Measurements from ENCODE around the gene CCNL2. TPM values are rescaled to one million over a fixed set of nuclear protein-coding genes. Genes with fewer than 3 reads are reported as not detected.
"Not testable (repeated sequence)": the region's sequence is repeated elsewhere in the genome, so short reads cannot be mapped to it uniquely, and the experiment has no call there.

CCNL2 gene
- total RNA-seq, 1 donor from 2014 or later, result 45.7 TPM

DNA sequence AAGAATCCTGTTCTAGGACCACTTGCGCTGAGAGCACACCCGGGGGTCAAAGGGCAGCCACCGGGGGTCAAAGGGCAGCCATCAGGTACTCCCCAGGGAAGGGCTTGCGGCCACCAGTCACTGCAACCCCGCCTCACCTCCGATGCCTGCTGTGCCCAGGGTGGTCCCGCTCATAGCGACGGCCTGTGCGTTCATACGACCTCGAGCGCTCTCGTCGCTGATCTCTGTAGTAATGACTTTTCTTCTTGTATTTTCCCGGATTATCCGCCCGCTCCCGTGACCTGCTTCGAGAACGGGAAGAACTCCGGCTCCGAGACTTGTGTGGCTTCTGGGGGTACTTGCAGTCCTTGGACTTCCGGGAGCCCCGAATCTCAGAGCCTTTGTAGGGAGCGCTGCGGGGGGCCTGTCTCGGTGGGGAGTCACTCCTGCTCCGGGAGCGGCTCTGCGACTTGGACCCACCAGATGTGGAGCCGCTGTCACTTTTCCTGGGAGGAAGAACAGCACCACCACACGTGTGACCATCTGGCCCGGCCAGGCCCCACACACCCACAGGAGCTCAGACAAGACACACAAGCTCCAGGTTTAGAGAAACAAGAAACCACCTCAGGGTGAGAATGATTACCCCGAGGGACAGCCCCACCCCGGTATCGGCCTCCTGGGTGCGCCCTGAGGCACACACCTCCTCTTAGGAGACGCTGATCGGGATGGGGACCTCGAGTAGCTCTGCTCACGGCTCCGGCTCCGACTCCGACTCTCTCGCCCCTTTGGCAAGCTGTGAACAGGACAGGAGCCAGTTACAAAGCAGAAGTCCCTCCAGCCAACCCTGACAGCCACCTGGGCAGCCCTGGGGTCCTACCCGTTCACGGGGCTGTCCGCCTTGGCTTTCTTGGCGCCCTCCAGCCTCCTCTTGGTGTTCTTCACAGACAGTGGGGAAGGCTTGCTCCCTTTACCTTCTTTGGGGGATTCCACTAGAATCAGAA, 11.7 kb downstream of the CCNL2 start:
- ATAC-seq (ENCODE audit: poor library complexity), result no peak
- intact Hi-C loops (cut with DNase I), result no loop called here
- no peak for DNase-seq

DNA sequence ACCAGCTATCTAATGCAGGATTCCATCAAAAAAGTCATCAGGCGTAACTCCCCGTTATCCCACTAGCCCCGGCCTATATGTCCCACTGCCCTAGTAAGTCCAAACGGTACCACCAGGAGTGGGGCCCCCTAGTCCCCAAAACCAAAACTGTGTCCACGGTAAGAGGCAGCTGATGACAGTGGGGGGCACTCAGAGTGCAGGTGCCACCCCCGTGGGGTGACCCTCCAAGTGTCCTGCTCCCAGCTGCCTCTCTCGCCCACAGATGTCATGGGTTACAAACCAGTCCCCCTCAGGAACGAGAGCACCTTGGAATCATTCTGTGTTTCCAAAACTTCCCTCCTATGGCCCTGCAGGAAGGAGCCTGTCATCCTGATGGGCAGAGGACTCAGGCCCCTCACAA, 13.2 kb downstream of the CCNL2 start:
- ATAC-seq (ENCODE audit: poor library complexity) (no peak), DNase-seq (no peak)
- intact Hi-C loops (cut with DNase I), result no loop called here

DNA sequence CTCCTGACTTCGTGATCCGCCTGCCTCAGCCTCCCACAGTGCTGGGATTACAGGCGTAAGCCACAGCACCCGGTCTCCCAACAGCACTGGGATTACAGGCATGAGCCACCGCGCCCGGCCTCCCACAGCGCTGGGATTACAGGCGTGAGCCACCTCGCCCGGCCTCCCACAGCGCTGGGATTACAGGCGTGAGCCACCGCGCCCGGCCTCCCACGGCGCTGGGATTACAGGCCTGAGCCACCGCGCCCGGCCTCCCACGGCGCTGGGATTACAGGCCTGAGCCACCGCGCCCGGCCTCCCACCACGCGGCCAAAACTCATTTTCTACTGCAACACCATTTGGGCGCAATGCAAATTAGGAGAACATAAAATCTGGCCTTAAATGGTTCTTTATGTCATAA, 13.8 kb downstream of the CCNL2 start:
- intact Hi-C loops (cut with DNase I); ATAC-seq (ENCODE audit: poor library complexity); DNase-seq: not testable (repeated sequence)

DNA sequence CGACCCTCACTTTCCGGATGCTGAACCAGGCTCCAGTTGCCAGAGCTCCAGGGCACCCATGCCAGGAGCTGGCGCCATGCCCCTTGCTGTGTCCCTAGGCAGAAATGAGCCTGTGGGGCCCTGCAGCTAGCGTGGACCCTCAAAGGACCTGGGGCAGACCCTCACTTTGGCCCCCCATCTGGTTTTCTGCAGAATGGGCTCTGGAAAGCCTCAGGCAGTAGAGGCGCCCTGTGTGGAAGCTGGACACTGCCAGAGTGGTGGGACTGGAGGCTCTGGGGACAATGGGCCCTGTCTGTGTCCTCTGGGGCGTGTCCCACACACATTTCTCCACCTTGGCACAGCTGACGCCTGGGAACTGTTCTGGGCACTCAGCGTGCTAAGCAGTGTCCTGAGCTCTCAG, 17.8 kb downstream of the CCNL2 start:
- ATAC-seq (ENCODE audit: poor library complexity) (no peak), DNase-seq (no peak)
- intact Hi-C loops (cut with DNase I), result no loop called here

DNA sequence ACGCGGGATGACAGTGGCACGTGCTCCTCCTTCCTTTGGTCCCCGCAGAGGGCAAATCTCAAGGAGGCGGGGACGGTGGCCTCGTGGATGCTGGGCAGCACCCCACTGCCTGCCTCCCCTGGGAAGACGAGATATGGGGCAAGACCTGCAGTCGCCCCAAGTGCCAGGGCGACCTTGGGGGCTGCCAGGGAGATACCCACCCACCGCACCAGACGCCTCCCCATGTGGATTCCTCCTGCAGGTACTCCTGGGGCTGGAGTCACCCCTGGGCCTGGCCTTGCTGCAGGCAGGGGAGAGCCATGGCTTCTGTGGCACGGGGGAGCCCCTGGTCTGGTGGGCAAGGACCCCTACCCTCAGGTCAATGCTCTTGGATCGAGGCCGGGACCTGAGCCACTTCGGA, 18.3 kb downstream of the CCNL2 start:
- ATAC-seq (ENCODE audit: poor library complexity), result no peak
- intact Hi-C loops (cut with DNase I), result no loop called here
- no peak for DNase-seq

DNA sequence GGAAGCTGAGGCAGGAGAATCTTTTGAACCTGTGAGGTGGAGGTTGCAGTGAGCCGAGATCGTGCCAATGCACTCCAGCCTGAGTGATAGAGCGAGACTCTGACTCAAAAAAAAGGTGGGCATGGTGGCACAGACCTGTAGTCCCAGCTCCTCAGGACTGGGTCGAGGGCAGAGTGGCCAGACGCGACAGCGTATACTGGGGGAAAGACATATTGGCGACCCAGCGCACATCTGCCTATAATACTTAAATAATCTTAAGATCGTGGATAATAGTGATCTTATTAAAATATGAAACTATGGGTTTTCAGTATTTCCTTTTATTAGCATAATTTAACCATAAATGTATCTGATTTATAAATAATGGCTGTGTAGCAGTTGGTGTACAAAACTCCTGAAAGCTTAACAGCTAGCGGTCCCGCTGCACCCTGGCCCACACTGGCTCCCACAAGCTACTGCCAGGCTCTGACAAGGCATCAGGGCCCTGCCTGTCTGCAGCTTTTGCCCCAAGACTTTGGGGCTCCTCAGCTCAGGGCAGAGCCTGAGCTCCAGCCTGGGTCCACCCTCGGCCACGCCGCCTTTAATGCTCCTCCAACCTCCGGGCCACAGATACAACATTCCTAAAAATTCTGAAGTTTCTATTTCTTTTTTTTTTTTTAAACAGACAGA, 21.5 kb downstream of the CCNL2 start:
- no peak for ATAC-seq (ENCODE audit: poor library complexity)
- DNase-seq, result no peak
- intact Hi-C loops (cut with DNase I), result loop anchor here (10.0 kb wide), 1 partner anchor 127 kb away; no protein-coding TSS in a partner anchor

DNA sequence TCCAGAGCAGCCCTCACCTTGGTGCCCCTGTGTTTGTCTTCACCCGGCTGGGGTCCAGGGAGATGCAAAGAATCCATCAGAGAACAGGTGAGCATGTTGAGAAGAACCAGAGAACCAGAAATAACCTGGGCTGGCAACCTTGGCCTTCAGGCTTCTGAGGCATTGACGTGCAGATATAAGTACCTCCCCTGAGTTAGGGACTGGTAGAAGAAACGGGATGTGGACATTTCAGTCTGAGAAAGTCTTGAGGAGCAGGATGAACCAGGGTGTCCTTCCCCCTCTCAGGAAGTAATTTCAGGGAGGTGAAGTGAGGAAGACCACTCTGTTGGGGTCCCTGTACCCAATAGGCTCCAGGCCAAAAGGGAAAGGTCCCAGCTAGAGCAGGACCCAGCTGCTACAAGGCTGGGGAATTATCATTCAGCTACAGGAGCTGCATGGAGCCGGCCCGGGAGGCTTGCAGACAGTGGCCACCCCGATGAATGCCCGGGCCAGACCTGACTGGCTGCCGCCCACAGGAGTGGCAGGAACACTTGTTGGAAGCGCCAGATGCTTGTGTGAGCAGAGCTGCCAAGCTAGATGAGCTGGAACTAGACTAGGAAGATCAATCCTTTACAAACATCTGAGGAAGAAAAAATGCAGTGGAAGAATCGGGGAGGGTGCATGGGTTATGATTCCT, 22.4 kb downstream of the CCNL2 start:
- no peak for DNase-seq
- intact Hi-C loops (cut with DNase I), result loop anchor here (10.0 kb wide), 1 partner anchor 128 kb away; no protein-coding TSS in a partner anchor
- no peak for ATAC-seq (ENCODE audit: poor library complexity)

DNA sequence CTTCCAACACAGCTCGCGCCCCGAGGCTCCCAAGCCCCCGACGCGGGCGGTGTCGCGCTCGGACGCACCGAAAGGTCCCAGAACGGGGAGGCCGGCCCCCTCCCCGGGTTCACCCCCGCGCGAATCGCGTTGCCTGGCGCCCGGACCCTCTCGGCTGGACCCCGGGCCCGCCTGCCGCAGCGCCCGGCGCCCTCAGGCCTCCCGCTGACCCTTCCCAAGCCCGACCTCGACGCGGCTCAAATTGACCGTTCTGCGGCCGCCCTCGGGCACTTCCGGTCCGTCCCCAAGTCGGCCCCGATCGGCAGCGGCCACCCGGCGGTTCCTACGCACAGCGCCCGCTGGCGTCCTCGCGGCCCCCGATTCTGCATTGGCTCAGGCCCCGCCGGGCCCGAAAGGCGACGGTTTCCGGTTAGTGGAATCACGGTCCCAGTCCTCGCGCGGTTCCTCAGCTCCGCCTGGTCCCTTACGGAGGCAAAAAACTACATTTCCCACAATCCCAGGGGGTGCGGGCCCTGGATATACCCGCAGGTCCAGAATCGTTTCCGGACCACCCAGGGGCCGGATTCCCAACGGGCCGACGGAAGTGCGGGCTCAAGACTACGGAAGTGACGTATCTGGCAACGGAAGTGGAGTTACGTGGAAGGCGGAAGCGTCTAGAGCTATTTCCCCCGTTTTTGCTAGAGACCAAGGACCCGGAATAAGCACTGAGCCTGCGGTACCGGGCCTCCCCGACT, 24.0 kb downstream of the CCNL2 start, which contains the start of gene AURKAIP1:
Gene AURKAIP1, minus strand, starts transcription at position 279 of the 734 bp plus-strand sequence. CDS start 451 bp downstream, outside the sequence.
- peak; percentile 98 for DNase-seq
- intact Hi-C loops (cut with DNase I), result loop anchor here (10.0 kb wide), 1 partner anchor 130 kb away; no protein-coding TSS in a partner anchor
- peak; percentile 95 for ATAC-seq (ENCODE audit: poor library complexity)

DNA sequence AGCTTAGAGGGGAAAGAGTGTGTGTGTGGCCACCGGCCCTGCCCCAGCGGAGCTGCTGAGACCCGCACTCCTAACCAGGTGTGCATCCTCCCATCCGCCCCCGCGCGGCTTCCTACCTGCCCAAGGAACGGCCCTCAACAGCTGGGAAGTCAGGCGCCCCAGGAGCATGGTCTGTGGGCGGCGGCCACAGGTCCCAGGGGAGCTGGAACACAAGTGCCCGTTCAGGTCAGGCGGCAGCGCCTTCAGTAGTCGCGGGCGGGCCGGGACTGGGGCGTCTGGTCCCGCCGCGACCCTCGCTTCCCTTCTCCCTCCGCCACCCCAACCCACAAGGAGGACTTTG, 24.6 kb downstream of the CCNL2 start:
- intact Hi-C loops (cut with DNase I), result loop anchor here (10.0 kb wide), 1 partner anchor 130 kb away; no protein-coding TSS in a partner anchor
- DNase-seq, result no peak
- ATAC-seq (ENCODE audit: poor library complexity), result peak; percentile 1

DNA sequence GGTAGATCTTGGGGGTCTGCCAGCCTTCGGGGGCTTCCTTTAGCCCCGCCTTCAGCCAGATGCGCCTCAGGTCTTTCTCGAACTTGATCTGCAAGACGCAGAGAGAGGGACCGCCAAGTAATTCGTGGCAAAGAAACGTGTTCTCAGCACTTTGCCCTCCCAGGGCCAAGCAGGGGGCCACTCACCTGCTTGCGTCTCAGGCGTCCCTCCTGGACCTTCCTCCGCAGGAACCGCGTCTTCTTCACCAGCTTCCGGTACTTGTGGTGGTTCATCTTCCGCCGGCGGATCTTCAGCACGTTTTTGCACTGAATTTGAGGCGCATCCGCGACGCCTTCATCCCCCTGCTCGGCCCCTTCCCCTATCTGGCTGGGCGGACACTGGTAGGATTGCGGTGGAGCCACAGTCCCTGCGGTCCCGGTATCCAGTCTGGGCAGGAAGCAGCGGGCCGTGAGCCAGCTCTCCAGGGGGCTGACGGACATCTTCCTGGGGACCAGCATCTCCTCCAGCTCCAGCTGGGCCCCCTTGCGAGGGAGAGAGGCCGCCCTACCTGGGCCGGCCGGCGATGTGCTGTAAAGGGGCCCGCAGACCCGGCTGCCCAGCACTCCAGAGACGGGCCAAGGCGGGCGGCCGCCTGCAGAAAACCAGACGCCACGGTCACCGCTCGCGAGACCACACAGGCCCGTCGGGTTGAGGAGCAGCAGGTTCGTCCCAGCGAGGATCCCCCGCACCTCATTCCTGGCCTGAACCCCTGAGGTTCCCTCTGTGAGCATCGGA, 25.1 kb downstream of the CCNL2 start:
- ATAC-seq (ENCODE audit: poor library complexity) (no peak), DNase-seq (no peak)
- intact Hi-C loops (cut with DNase I), result loop anchor here (10.0 kb wide), 1 partner anchor 131 kb away; no protein-coding TSS in a partner anchor

DNA sequence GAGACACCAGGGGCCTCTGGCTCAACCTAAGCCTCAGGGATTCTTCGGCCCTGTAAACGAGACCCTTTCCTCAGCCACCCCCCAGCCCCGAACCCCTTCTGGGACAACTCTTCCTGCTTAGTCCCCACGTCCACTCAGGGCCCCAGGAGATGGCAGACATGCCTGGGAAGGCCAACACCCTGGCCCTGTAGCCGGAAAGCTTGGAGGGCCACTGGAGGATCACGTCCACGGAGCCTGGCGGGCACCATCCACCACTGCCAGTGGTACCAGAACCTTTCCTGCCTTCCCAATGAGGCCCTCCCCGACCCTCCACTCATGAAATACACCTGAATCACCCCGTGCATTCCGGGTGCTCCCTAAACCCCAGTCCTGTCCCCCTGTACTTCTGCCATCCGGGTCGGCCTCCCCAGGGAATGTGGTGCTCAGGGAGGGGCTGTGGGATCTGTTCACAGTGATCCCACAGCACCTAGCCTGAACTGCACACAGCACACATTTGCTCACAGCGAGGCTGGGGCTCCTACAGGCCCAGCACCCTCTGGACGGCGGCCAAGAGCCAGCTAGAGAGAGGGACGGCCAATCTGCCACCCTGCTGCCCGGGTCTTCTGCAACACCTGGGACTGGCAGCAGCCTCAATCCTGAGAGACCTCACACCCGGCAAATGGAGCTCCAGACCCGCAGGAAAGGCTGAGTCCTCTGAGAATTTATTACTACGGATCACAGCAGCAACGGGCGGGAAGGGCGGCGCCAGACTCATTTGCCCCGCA, 25.9 kb downstream of the CCNL2 start:
- DNase-seq (no peak), ATAC-seq (ENCODE audit: poor library complexity) (no peak)
- intact Hi-C loops (cut with DNase I), result loop anchor here (10.0 kb wide), 1 partner anchor 132 kb away; no protein-coding TSS in a partner anchor

DNA sequence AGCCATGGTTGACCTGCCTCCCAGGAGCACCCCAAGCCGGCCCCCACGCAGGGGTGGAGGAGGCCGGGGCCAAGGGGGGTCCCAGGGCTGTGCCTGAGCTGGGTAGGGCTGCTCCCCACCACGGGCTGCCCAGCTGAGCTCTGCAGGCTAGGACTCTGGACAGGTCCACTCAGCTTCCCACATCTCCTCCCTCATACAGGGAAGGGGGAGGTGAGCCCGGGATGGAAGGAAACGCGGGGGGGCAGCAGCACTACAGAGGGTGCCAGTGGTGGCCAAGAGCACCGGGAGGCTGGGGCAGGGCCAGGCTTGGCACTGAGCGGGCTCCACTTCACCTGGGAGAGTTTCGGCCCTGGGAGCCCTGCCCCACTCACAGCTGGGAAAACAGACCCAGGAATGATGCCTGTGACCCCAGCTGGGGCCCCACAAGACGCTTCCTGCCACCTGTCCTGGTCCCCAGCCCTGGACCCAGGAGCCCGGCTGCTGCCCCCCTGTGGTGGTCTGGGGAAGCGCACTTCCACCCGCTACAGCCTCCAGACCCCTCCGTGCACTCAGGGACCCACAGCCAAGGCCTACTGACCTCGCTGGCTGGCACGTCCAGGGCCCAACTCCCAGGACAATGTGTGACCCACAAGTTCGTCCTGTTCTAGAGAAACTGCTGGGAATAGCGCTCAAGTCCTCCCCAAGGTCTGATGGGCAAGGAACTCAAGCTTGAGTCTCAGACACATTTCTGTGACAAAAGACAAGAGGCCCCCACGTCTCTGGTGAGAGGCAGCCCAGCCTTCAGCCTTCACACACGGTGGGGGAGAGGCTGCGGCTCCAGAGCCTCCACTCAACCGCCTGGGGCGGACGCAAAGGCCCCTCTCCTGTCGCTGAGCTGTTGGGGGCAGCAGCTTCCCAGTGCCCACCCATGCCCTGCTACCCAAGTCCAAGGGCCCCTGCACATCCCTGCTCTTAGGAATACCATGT, 27.1 kb downstream of the CCNL2 start:
- peak; percentile 39 for ATAC-seq (ENCODE audit: poor library complexity)
- DNase-seq, result peak; percentile 81
- intact Hi-C loops (cut with DNase I), result loop anchor here (10.0 kb wide), 1 partner anchor 133 kb away; no protein-coding TSS in a partner anchor

DNA sequence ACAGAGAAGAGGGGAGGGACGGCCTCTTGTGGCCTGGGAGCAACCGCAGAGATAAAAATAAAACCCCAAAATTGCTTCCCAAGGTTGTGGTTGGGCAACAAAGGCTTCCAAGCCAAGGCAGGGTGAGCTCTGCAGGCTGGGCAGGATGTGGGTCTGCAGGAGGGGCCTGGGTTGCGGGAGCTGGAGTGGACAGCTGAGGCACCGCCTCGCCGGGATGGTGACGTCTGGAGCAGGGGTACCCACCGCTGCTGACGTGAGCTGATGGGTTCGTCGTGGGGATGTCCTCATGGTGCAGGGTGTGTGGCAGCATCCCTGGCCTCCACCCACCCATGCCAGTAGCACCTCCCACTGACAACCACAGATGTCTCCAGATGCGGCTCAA, 27.8 kb downstream of the CCNL2 start:
- intact Hi-C loops (cut with DNase I), result loop anchor here (10.0 kb wide), 1 partner anchor 133 kb away; no protein-coding TSS in a partner anchor
- no peak for DNase-seq
- ATAC-seq (ENCODE audit: poor library complexity), result no peak

DNA sequence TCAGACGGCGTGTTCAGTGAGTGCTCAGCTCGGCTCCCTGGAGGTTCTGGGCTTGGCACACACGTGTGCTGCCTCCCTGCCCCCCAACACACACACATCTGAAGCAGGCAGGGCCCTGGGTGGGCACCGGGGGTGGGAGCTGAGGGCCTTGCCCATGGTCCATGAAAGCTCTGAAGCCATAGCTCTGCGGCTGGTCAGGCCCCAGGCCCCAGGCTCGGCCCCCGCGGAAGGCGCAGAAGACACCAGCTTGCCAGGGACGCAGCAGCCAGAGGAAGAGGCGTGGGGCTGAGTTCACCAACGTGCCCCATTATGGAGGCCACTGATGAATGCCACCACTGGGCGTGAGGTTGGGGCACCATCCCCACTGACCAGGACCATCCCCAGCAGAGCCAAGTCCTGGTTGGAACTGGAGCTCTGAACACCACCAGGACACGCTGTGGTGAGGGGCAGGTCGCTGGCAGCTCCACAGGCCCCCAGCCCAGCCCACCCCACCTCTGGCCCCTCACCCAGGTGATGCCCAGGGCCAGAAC, 28.3 kb downstream of the CCNL2 start:
- intact Hi-C loops (cut with DNase I), result loop anchor here (10.0 kb wide), 1 partner anchor 134 kb away; no protein-coding TSS in a partner anchor
- DNase-seq (no peak), ATAC-seq (ENCODE audit: poor library complexity) (no peak)

DNA sequence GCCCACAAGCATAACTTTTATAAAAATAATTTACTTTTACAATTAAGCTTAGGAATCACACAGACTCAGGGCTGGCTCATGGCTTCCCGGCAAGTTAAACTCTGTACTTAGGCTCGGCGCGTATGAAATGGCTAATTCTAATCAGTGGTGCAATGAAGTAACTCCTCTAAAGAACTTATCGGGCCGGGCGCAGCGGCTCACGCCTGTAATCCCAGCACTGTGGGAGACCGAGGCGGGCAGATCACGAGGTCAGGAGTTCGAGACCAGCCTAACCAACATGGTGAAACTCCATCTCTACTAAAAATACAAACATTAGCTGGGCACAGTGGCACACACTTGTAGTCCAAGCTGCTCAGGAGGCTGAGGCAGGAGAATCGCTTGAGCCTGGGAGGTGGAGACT, 29.0 kb downstream of the CCNL2 start:
- intact Hi-C loops (cut with DNase I), result loop anchor here (10.0 kb wide), 1 partner anchor 135 kb away; no protein-coding TSS in a partner anchor
- not testable (repeated sequence) for ATAC-seq (ENCODE audit: poor library complexity); DNase-seq
